Astrocyte (in vitro differentiated cells and primary cell): ENCODE measurements around the gene ZBTB44. TPM values are rescaled to one million over a fixed set of nuclear protein-coding genes. Genes with fewer than 3 reads are reported as not detected.

Source experiments
- DNase-seq: peaks from one replicate; pipeline ENCODE4 v3.0.0-alpha.2; 2010; ENCODE audit warnings: low read depth
- FAIRE-seq: peaks from 2 replicates; lab custom pipeline; 2011; peaks lifted over from hg19 to GRCh38; lab: Jason Lieb, UNC
- H2AFZ ChIP-seq: 2 replicates; pipeline ENCODE4 v1.6.0; 2012; ENCODE audit warnings: low read depth, low read length, inconsistent platforms
- H3K27ac ChIP-seq: 2 replicates; pipeline ENCODE4 v1.5.1; 2011; ENCODE audit warnings: low read depth, low read length, inconsistent platforms
- H3K27me3 ChIP-seq: 2 replicates; pipeline ENCODE4 v1.6.0; 2011; ENCODE audit warnings: low read length, inconsistent platforms; ENCODE audit not compliant: insufficient read depth
- H3K36me3 ChIP-seq: 2 replicates; pipeline ENCODE4 v1.5.1; 2011; ENCODE audit warnings: low read length, inconsistent platforms; ENCODE audit not compliant: insufficient read depth
- H3K4me1 ChIP-seq: 2 replicates; pipeline ENCODE4 v1.5.1; 2011; ENCODE audit warnings: low read length, inconsistent platforms; ENCODE audit not compliant: insufficient read depth
- H3K4me2 ChIP-seq: 2 replicates; pipeline ENCODE4 v1.6.0; 2012; ENCODE audit warnings: low read length, inconsistent platforms
- H3K4me3 ChIP-seq: 2 replicates; pipeline ENCODE4 v1.5.1; 2011; ENCODE audit warnings: low read depth, mild to moderate bottlenecking, low read length, inconsistent platforms; ENCODE audit not compliant: insufficient read depth
- H3K79me2 ChIP-seq: 2 replicates; pipeline ENCODE4 v1.6.0; 2012; ENCODE audit warnings: mild to moderate bottlenecking, low read length, inconsistent platforms; ENCODE audit not compliant: insufficient read depth
- H3K9ac ChIP-seq: 2 replicates; pipeline ENCODE4 v1.6.0; 2012; ENCODE audit warnings: mild to moderate bottlenecking, low read length, inconsistent platforms
- H3K9me3 ChIP-seq: 2 replicates; pipeline ENCODE4 v1.5.1; 2012; ENCODE audit warnings: low read depth, mild to moderate bottlenecking, low read length, inconsistent platforms; ENCODE audit not compliant: insufficient read depth
- H4K20me1 ChIP-seq: 2 replicates; pipeline ENCODE4 v1.6.0; 2012; ENCODE audit warnings: low read length, inconsistent platforms; ENCODE audit not compliant: insufficient read depth
- H3K27ac Mint-ChIP-seq: one replicate; pipeline ENCODE4 v1.8.0; 2021; ENCODE audit warnings: mild to moderate bottlenecking, mixed read lengths; ENCODE audit not compliant: unreplicated experiment
- H3K27me3 Mint-ChIP-seq: one replicate; pipeline ENCODE4 v1.8.0; 2021; ENCODE audit warnings: low read depth, mixed read lengths; ENCODE audit not compliant: unreplicated experiment
- H3K36me3 Mint-ChIP-seq: one replicate; pipeline ENCODE4 v1.8.0; 2021; ENCODE audit warnings: low read depth, mixed read lengths; ENCODE audit not compliant: unreplicated experiment
- H3K4me1 Mint-ChIP-seq: one replicate; pipeline ENCODE4 v1.8.0; 2021; ENCODE audit warnings: low read depth, mixed read lengths; ENCODE audit not compliant: unreplicated experiment
- H3K4me3 Mint-ChIP-seq: one replicate; pipeline ENCODE4 v1.8.0; 2021; ENCODE audit warnings: mild to moderate bottlenecking, moderate library complexity, mixed read lengths; ENCODE audit not compliant: unreplicated experiment
- H3K9me3 Mint-ChIP-seq: one replicate; pipeline ENCODE4 v1.8.0; 2021; ENCODE audit warnings: mild to moderate bottlenecking, mixed read lengths; ENCODE audit not compliant: unreplicated experiment
- CTCF ChIP-seq: IDR thresholded peaks from 2 replicates; pipeline ENCODE4 v1.5.1; 2011; ENCODE audit warnings: low read depth, mild to moderate bottlenecking, inconsistent platforms, low read length, moderate library complexity; ENCODE audit not compliant: insufficient read depth
- EZH2 ChIP-seq: IDR thresholded peaks from 2 replicates; pipeline ENCODE4 v1.6.1; 2012; ENCODE audit warnings: mild to moderate bottlenecking, low read length, inconsistent platforms; ENCODE audit not compliant: insufficient read depth
- total RNA-seq: library from RNA; stranded (reverse); gene quantifications from 2 replicates; pipeline ENCODE4 v1.2.1, GENCODE V29; 2021

The ZBTB44 gene
- total RNA-seq, 1 donor from 2014 or later, result 25.3 TPM

GRCh38 chr11:130198964-130199363, 115.8 kb downstream of the ZBTB44 start:
- peaks cover 40% of the 10 kb centered on the region for H3K27me3 Mint-ChIP-seq
- no peak overlapping the region for H3K4me2 ChIP-seq
- H3K4me3 ChIP-seq, result no peak overlapping the region
- no peaks in the 10 kb centered on the region for H3K4me1 Mint-ChIP-seq
- H3K9me3 Mint-ChIP-seq, result peaks cover 10% of the 10 kb centered on the region
- H3K4me1 ChIP-seq, result no peaks in the 10 kb centered on the region
- H2AFZ ChIP-seq, result no peak overlapping the region
- no peak overlapping the region for H3K27ac ChIP-seq
- H3K4me3 Mint-ChIP-seq, result no peak overlapping the region
- H3K79me2 ChIP-seq, result no peaks in the 10 kb centered on the region
- peaks cover 7% of the 10 kb centered on the region for H3K27me3 ChIP-seq
- TF ChIP-seq EZH2 (no peak), CTCF (no peak)
- peaks cover 4% of the 10 kb centered on the region for H3K9me3 ChIP-seq
- no peak overlapping the region for H3K9ac ChIP-seq
- H4K20me1 ChIP-seq, result no peaks in the 10 kb centered on the region
- H3K36me3 Mint-ChIP-seq, result peaks cover 7% of the 10 kb centered on the region
- no peak overlapping the region for H3K27ac Mint-ChIP-seq
- H3K36me3 ChIP-seq, result no peaks in the 10 kb centered on the region
- FAIRE-seq, result no peak
- no peak for DNase-seq

- H3K27ac Mint-ChIP-seq, result no peak overlapping the region
- H3K27me3 Mint-ChIP-seq, result peaks cover 36% of the 10 kb centered on the region
- Histone ChIP-seq H4K20me1 (no peaks in the 10 kb centered on the region), H3K4me2 (no peak overlapping the region), H3K36me3 (no peaks in the 10 kb centered on the region), H3K4me1 (no peaks in the 10 kb centered on the region), H3K79me2 (no peaks in the 10 kb centered on the region), H3K9ac (no peak overlapping the region), H3K27ac (no peak overlapping the region), H3K9me3 (peaks cover 4% of the 10 kb centered on the region), H3K27me3 (peaks cover 7% of the 10 kb centered on the region), H2AFZ (no peak overlapping the region), H3K4me3 (no peak overlapping the region)
- H3K9me3 Mint-ChIP-seq, result peaks cover 10% of the 10 kb centered on the region
- no peak for FAIRE-seq
- DNase-seq, result no peak
- H3K36me3 Mint-ChIP-seq, result peaks cover 7% of the 10 kb centered on the region
- H3K4me1 Mint-ChIP-seq, result no peaks in the 10 kb centered on the region
- no peak for TF ChIP-seq EZH2
- no peak for TF ChIP-seq CTCF
- no peak overlapping the region for H3K4me3 Mint-ChIP-seq
Measured at GRCh38 chr11:130198292-130198691, 116.4 kb downstream of the ZBTB44 start.

GRCh38 chr11:130197386-130198035, 117.2 kb downstream of the ZBTB44 start:
- DNase-seq (peak; percentile 12), FAIRE-seq (no peak)
- Histone ChIP-seq H3K4me2 (no peak overlapping the region), H3K27me3 (peaks cover 3% of the 10 kb centered on the region), H3K36me3 (no peaks in the 10 kb centered on the region), H3K79me2 (no peaks in the 10 kb centered on the region), H3K4me3 (no peak overlapping the region), H4K20me1 (no peaks in the 10 kb centered on the region), H3K4me1 (no peaks in the 10 kb centered on the region), H2AFZ (no peak overlapping the region), H3K27ac (no peak overlapping the region), H3K9ac (no peak overlapping the region), H3K9me3 (peaks cover 4% of the 10 kb centered on the region)
- peaks cover 7% of the 10 kb centered on the region for H3K36me3 Mint-ChIP-seq
- H3K4me3 Mint-ChIP-seq, result no peak overlapping the region
- H3K27me3 Mint-ChIP-seq, result peaks cover 28% of the 10 kb centered on the region
- no peak overlapping the region for H3K27ac Mint-ChIP-seq
- TF ChIP-seq EZH2 (no peak), CTCF (no peak)
- no peaks in the 10 kb centered on the region for H3K4me1 Mint-ChIP-seq
- H3K9me3 Mint-ChIP-seq, result peaks cover 10% of the 10 kb centered on the region
